NCI-H187 (cell line): Measurements from ENCODE around the gene LRRC8C.

ENCODE experiments used
- DNase-seq, 2 experiments: peaks; one replicate each; lab custom pipeline; 2025; lab: John Stamatoyannopoulos, UW

Gene LRRC8C

DNA sequence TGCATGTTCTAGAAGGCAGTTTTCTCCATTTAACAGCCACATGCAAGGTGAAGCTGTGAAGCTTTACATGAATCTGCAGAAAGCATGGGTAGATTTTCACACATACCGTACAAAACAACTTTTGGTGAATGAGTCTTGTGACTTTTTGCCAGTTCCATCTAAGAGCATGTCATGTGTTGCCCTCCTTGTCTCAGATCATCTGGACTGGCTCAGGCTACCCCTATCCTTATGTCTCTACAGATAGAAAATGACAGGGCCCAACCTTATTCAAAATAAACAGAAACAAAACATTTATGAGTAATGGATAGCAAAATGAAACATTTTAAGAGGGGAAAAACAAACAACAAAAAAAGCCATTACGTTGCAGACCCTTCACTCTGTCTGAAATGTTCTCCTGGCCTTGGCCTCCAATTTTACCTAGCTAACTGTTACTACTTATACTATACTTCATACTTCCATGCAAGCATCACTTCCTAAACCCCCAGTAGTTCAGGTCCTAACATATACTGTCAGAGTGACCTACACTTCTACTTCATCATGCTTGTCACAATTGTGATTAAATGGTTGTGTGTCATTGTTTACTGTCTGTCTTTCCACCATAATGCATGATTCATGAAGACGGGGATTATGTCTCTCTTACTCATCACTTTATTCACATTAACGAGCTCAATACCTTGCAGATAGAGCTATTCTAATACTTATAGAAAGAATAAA is 39.0 kb downstream of the LRRC8C start:
- no peak for DNase-seq

DNA sequence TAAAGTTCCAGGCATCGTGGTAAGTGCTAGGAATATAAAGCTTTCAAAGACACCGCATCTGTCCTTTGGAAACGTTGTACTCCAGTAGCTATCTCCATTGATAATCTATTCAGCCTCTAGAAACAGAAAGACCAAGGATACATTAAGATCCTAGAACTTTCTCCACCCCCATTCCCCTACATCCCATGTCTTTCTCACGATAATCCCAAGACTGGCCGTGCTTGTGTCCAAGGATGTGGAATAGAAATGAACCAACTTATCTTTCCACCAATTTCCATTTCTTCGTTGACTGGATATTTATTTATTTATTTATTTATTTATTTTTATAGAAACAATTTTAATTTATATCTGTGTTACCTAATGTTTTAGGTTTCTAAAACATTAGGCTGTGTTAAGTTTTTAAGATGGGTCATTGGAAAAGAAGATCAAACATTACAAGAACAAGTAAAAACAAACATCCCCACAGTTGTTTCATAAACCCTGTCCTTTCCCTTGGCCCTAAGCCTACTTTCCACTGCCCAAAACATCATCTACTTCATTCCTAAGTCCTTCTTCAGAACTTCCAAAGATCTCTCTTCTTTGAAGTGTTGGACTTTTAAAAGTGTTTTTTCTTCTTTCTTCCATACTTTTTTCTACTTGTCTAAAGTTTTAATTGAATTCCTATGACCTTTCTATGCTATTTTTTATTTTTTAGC is 39.7 kb downstream of the LRRC8C start:
- no peak for DNase-seq

DNA sequence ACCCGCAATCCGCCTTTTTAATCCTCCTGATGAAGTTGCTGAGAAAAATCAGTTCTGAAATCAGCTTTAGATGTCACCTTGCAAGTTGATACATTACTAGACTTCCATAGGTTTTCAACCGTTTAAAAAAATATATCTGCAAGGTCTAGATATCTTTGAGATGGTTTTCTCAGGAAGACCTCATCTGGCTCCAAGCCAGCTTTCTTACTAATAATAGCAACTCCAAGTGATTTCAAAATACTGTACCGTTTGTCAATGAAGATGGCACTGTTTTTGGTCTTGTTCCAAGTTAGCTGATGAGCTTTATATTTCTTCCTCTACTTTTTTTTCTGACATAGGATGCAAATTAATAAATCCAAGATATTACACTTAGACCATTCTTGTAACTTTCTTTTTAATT is 40.3 kb downstream of the LRRC8C start:
- no peak for DNase-seq

DNA sequence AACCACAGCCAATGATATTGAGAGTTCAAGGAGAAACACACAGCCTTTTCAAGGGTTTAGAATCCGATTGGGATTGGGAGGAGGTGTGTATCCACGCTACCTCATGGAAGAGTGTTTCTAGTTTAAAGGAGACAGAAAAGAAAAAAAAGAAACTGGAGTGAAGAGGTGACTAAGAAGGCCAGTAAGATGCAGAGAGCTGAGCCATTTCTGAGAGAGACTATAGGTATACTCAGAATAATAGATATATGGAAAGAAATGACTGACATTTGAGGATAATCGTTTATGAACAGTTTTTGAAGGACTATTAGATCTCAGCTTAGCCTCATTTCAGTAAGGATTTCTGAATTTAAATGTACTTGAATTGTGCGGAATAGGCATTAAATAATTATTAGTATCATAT is 42.8 kb downstream of the LRRC8C start:
- no peak for DNase-seq

DNA sequence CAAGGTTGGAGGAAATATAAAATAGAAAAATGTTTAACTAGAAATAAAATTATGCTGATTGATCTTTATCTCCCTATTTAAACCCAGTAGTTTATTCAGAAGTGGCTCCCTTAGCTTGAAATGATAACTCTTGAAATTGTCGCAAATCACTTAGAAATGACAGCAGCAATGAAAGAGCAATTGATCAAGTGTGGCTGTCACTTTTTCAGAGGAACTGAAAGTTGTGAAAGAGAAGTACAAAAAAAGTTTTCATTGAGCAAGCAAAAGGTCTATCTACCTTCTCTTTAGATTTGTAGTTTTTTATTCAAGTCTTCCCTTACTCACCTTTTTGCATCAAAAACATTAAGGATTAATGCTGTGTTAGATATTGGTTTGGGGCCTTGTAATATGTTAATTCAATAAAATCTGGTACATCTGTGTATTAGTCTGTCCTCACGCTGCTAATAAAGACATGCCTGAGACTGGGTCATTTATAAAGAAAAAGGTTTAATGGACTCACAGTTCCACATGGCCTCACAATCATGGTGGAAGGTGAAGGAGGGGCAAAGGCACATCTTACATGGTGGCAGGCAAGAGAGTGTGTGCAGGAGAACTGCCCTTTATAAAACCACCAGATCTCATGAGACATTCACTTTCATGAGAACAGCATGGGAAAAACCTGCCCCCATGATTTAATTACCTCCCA is 48.3 kb downstream of the LRRC8C start:
- DNase-seq: no peak

DNA sequence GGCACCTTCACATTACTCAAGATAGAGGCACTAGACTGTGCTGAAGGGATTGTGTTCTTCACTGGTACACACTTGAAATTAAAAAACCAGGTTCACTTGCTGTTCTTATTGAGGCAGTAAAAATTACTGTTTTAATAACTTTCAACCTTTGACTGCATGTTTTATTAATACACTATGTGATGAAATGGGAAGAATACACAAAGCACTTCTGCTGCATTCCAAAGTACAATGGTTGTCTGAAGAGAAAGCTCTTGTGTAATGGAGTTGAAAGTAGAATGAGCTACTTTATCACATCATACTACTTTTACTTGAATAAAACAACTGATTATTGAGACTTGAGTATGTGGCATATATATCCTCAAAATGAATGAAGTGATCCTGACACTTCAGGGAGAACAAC is 49.7 kb downstream of the LRRC8C start:
- no peak for DNase-seq

DNA sequence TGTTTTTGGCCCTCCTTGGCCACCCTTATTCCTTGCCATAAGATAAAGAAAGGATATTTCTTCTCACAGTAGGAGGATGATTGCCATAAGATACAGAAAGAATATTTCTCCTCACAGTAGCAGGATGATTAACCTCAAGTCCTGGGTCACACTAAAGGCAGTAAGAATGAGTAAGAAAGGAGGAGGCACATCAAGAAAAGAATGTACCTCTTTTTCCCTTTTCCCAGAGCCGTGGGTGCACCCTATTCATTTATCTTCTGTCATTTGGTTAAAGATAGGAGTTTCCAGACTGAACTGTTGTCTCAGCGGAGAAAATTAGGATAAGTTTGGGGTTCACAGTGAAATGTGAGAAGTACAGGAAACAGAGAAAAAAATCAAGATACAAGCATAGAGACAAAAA is 52.5 kb downstream of the LRRC8C start:
- DNase-seq: no peak

DNA sequence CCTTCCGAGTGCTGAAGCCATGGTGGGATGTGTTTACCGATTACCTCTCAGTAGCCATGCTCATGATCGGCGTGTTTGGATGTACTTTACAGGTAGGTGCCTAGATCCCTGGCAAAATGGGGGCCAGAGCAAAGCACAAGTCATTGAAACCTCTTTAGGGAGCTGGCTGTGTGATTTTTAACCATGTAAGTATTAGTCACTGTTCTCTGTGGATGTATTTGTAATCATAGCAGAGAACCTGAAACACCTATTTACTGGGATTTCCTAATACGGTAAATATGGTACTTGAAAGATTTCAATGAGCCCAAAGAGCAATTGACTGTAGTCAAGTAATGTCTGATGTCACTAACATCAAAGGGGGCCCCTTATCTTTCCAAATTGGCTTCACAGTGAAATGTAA is 53.6 kb downstream of the LRRC8C start:
- DNase-seq: no peak

DNA sequence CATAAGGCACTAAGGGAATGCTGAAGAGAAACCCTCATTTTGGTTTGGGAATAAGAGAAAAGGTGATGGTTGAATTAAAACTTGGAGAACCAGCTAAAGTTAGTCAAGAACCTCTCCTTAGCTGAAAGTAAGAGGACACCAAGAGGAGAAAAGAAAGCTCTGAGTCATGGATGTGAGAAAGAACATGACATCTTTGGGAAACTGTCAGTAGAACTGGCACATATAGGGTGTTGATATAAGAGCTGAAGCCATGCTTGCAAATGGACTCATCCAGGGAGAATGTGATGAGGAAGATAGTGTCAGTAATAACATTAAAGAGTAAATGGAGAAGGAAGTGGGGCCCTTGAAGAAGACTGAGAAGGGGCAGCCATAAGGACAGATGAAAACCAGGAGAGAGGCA is 54.3 kb downstream of the LRRC8C start:
- no peak for DNase-seq

DNA sequence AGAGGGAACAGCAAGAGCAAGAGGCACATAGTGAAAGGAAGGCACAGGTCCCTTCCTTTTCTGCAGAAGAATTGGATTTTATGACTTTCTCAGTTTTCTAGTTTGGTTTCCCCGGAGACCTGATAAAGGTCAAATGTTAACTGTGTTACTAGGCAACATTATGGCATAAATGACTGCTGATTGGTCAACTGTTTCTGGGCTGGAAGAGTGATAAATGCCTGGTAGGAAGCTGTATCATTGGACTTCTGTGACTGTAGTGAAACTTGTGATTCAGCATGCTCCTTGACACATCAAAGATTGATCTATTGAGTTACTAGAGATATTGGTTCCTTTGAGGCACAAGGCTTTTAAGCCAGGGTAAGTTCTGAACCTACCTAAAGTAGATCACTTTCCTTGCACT is 55.7 kb downstream of the LRRC8C start:
- no peak for DNase-seq

DNA sequence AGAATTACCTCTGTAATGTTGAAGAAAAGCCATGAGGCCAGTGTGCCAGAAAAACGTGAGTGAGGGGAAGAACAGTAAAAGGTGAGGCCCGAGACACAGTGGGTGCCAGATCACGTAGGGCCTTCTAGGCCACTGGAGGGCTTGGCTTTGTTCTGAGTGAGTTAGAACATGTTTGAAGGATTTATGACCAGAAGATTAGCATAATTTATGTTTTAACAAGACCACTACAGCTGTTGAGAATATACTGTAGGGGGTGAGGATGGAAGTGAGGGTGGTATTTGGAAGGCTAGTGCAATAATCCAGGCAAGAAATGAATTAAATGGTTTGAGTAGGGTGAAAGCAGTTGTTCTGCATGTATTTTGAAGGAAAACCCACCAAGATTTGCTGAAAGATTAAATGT is 56.3 kb downstream of the LRRC8C start:
- DNase-seq: no peak

DNA sequence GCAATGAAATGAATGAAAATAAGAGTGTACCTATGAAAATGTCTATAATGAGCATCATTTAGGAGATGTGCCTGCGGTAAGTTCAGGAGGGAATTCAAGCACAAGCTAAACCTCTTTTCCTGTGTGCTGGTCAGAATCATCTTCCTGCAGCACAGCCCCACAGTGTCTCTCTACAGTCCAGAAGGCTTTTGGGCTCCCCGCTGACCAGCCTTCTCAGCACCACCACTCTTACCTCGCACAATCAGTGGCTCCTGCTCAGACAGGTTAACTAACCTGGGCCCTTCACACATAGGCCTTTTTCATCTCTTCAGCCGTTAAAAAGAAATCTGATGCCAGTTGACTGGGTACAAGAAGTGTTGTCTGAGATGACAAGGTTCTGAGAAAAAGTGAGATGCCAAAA is 57.7 kb downstream of the LRRC8C start:
- no peak for DNase-seq

DNA sequence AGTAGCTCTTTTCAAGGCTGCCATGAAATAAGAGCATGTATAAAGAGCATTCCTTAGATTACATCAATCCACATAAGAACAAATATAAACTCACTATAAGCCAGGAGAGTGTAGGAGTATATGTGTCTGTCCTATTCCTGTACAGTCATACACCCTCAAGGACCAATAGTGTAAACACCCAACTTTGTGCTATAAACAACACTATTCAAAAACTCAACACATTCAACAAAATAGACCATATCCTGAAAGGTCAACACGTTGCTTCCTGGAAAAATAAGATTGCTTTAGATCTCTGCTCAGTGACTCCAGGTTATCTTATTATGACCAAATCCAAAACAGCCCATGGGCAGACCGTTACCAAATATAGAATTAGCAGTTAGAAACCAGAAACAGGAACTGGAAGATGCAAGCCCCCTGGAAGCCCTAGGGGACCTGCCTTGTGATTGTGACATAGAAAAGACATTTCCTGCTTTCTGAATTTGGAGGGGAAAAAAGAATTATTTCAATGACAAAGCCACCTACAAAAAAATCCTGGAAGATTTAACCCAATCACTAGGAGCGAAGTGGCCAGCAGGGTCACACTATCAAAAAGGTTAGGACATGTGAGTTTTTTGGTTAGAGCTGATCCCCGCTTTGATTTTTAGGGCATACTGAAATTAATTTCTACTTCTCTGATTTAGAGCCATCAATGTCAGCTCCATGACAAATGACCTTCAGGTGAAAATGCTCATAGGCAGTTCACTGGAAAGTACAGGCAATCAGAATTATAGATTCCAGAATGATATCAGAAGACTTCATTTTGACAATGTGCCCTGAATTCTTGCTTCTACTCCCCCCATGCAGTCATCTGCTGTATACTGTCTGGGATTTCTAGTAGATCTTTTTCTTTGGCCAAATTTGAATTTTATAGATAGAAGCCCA is 59.9 kb downstream of the LRRC8C start:
- no peak for DNase-seq

DNA sequence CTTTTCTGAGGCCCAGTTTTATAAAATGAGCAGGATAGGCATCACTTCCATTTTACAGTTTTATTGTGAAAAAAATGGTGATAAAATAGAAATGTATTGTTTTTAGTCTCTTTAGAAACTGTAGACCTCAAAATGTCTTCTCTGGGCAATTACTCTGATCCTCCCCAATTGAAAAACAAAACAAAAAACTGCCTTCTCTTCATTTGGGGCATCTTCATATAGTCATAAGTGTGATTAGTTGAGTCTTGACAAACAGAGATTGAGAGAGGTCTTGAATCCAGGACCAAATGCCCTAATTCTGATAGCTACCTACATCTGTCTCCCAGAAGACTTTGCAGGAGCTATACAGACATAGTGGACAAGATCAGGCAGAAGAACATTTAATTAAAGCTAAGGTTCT is 62.9 kb downstream of the LRRC8C start:
- DNase-seq: no peak

DNA sequence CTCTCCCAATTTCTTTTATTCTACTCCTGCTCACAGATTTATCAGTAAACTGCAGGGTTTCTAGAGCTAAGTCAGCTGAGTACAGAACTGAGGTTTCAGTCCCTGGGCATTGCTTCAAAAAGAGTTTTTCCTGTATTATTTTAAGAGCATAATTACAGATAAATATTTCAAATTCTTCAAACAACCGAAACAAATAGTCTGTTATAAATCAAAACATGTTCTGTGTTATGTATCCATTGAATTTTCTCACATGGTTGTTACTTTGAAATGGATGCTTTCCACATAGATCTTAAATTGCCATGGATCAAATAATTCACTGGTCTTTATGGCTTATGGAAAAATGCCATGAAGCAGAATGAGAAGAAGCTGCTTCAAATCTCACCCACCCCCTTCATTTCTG is 64.5 kb downstream of the LRRC8C start:
- no peak for DNase-seq

DNA sequence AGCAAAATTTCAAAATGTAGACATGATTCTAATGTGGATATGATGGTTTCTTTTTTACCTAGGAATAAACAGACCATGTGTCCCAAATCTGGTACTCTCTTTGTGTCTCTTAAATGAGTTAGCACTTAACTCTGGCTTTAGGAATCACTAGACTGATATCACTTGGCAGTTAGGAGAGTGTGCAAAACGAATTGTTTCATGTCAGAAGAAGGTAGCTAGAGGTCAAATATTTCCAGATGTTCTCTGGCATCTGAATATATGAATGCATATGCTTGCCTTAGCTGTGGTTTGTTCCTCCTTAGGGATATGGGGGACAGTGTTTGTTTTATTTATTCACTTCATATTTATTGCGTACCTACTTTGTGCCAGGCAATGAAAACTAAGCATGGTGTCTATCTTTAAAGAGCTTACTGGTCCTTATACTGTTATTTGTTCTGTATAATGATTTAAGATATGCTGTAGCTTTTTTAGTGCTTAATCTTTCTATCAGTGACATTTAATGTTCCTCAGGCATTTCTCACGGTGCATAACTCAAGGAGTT is 65.2 kb downstream of the LRRC8C start:
- DNase-seq: no peak

DNA sequence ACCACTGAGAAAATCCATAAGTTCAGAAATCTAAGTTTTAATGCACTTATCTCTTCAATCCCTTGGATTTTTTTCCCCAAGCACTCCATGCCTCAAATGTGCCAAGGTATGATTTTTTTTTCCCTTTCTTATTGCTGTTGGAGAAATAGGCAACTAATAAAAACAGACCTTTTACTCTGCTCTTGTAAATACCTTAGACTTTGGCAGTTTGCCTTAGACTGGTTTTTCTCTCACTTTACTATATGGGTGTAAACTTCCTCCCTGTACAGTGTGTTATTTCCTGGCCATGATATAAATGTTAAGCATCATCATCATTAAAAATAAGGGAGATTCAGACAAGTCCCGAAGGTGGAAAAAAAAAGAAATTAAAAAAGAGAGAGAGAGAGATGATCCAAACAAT is 65.7 kb downstream of the LRRC8C start:
- no peak for DNase-seq

DNA sequence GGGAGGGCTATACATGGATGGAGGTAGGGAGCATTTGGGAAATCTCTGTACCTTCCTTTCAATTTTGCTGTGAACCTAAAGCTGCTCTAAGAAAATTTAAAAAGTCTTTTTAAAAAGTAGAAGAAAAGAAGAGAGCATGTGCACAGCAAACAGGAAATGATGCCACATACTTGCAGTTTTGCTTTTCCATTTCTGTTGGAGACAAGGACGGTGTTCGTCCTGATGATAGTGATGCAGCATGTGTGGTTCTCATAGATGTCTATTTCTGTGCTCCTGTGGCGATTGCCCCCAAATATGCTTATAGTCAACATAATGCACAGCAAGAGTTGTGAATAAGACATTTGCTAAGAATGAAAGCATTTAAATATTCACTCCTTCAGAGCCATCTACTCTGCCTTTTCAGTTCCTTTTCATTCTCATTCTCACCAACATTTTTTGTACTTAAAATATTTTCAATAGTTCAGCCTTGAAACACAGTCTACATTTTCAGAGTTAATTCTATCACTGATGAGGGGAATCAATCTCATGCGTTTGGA is 66.6 kb downstream of the LRRC8C start:
- DNase-seq: no peak

DNA sequence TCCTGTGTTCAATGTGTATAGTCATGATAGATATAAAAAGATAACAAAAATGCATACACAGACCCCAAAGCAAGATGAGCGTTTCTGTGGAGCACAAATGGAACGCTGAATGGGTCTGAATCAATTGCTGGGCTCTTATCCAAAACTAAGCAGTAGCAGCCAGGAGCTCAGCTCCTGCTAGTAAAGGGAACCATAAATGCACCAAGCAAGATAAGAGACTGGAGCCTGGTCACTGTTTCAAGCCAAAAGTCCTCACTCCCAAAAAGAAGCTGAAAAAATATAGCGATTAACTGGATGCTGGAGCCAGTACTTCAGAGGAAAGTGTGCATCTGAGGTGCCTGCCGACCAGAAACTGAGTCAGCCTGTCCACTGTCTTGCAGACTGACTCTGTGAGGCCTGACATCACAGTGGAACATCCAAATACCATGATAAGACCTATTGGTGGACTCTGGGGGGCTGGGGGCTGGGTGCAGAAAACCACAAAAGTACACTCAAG is 68.9 kb downstream of the LRRC8C start:
- no peak for DNase-seq

DNA sequence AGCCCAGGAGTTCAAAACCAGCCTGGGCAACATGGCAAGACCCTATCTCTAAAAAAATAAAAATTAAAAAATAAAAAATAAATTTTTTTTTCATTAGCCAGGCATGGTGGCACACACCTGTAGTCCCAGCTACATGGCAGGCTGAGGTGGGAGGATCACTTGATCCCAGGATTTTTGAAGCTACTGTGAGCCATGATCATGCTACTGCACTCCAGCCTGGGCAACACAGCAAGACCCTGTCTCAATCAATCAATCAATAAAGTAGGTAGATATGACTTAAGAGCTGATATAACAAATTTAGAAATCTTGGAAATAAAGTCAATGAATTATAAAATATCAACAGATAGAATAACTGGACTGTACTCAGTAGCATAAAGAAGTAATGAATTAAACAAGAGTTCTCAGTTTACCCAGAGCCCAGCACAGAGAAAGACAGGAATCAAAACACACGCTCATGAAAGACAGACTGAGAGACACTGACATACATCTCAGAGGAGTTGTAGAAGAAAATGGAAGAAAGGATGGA is 69.7 kb downstream of the LRRC8C start:
- DNase-seq: no peak

DNA sequence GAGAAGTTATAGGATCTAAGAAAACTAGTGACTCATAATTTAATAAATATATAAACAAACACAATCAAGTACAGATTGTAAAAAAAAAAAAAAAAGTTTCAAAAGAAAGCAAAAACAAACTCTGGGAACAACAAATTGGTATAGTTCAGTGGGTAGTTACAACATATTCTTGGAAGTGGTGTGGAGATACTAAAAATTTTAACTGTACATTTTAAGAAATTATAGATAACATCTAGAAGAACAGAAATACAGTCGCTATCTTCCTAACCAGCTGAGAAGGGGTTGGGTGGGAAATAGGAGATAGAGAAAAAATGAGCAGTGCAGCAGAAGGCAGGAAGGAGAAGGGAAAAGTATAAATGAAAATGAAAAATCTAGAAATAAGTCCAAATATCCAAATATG is 70.5 kb downstream of the LRRC8C start:
- DNase-seq: no peak
